Gastrocnemius medialis (tissue), 4 donors: ENCODE data around the gene CCDC68. TPM values are rescaled to one million over a fixed set of nuclear protein-coding genes. Genes with fewer than 3 reads are reported as not detected.

Source experiments
- ATAC-seq, 2 donors: fragments of 150-250 bp; one replicate each; pipeline ENCODE4 v1.9.1; 2016
- DNase-seq, 2 donors: peaks; one replicate each; pipeline ENCODE4 v3.0.0-alpha.2; 2019
- H3K27ac ChIP-seq, 4 donors: fragments of 200-600 bp; sonication (generic); 1 replicate in 1 of 4; 2 replicates in 3 of 4; pipeline ENCODE4 v1.5.1; 2016 to 2018; ENCODE audit warnings: mild to moderate bottlenecking in 2 of 4, moderate library complexity in 1 of 4
- H3K27me3 ChIP-seq, 3 donors: fragments of 200-600 bp; sonication (generic) in 2 of 3; 1 replicate in 1 of 3; 2 replicates in 2 of 3; pipeline versions ENCODE4 v1.5.1 to v1.6.0; 2016 to 2019; ENCODE audit warnings: mild to moderate bottlenecking in 1 of 3, moderate library complexity in 1 of 3
- H3K36me3 ChIP-seq, 2 donors: fragments of 200-600 bp; sonication (generic) in 1 of 2; one replicate each; pipeline ENCODE4 v1.5.1; 2017 to 2018
- H3K4me1 ChIP-seq, 2 donors: fragments of 200-600 bp; sonication (generic) in 1 of 2; one replicate each; pipeline ENCODE4 v1.5.1; 2016 to 2017; ENCODE audit warnings: mild to moderate bottlenecking in 2 of 2
- H3K4me3 ChIP-seq, 4 donors: fragments of 200-600 bp; sonication (generic) in 3 of 4; 1 replicate in 1 of 4; 2 replicates in 3 of 4; pipeline ENCODE4 v1.5.1; 2016 to 2019; ENCODE audit warnings: mild to moderate bottlenecking in 2 of 4
- H3K9me3 ChIP-seq, 3 donors: fragments of 200-600 bp; sonication (generic) in 2 of 3; 1 replicate in 1 of 3; 2 replicates in 2 of 3; pipeline ENCODE4 v1.5.1; 2016 to 2019
- CTCF ChIP-seq, 5 experiments: fragments of 450-650 bp in 3 of 5; fragments of 200-600 bp in 2 of 5; sonication (generic) in 2 of 5; IDR thresholded peaks in 4 of 5; conservative IDR thresholded peaks in 1 of 5; 1 replicate in 4 of 5; 2 replicates in 1 of 5; pipeline ENCODE4 v1.5.1; 2016 to 2019; ENCODE audit warnings: antibody characterized with exemption in 5 of 5, mild to moderate bottlenecking in 3 of 5, moderate library complexity in 3 of 5
- POLR2A ChIP-seq, 2 donors: fragments of 450-650 bp; IDR thresholded peaks; one replicate each; pipeline ENCODE4 v1.6.1; 2017; ENCODE audit warnings: antibody characterized with exemption in 2 of 2, mild to moderate bottlenecking in 2 of 2, moderate library complexity in 2 of 2
- in situ Hi-C, 4 donors: fragments of 200-750 bp; cut with MboI; loops; one replicate each; pipeline versions ENCODE4 v1.15.0 to v1.8.0; 2017; ENCODE audit warnings: low sequenced_read_pairs in 4 of 4
- intact Hi-C: fragments of 100-400 bp; cut with DNase I; formaldehyde crosslinking; loops from one replicate; pipeline ENCODE4 v1.15.1; 2023; ENCODE audit warnings: low total_unique reads
- total RNA-seq, 4 donors: library from RNA; depleted of rRNA; stranded (reverse); fragments of >200 nt; gene quantifications; one replicate each; pipeline versions ENCODE4 v1.1.0 to v1.2.3, GENCODE V29; 2016

Gene CCDC68
- total RNA-seq, 4 donors from 2014 or later = 2.4 to 6.0 (median 4.5) TPM

GRCh38 chr18:54872681-54873080 is 86.6 kb downstream of the CCDC68 start:
- intact Hi-C loops = no loop called here
- DNase-seq (no peak), ATAC-seq (no peak)
- in situ Hi-C loops = loop anchor here in 1 of 4 donors (25.0 kb wide), 1 partner anchor 90 kb away; the partner anchor contains the start of gene CCDC68
- Histone ChIP-seq H3K27me3 (no peaks in the 10 kb centered on the region), H3K36me3 (no peaks in the 10 kb centered on the region), H3K27ac (no peak overlapping the region), H3K4me3 (no peak overlapping the region), H3K4me1 (no peaks in the 10 kb centered on the region), H3K9me3 (no peaks in the 10 kb centered on the region)
- TF ChIP-seq POLR2A (IDR thresholded peaks at IDR 0.05) (no peak), CTCF (IDR thresholded peaks at IDR 0.05 in 4 of 5, conservative IDR thresholded peaks at IDR 0.05 in 1 of 5) (no peak)

- Histone ChIP-seq H3K4me3 (no peak overlapping the region), H3K27ac (no peak overlapping the region), H3K9me3 (no peaks in the 10 kb centered on the region), H3K4me1 (no peaks in the 10 kb centered on the region), H3K36me3 (no peaks in the 10 kb centered on the region), H3K27me3 (no peaks in the 10 kb centered on the region)
- no peak for TF ChIP-seq POLR2A (IDR thresholded peaks at IDR 0.05)
- no peak for TF ChIP-seq CTCF (IDR thresholded peaks at IDR 0.05 in 4 of 5, conservative IDR thresholded peaks at IDR 0.05 in 1 of 5)
- in situ Hi-C loops (loop anchor here in 1 of 4 donors (25.0 kb wide), 1 partner anchor 91 kb away; the partner anchor contains the start of gene CCDC68), intact Hi-C loops (no loop called here)
- ATAC-seq (no peak), DNase-seq (no peak)
Measured at GRCh38 chr18:54871231-54871630, 88.0 kb downstream of the CCDC68 start.

GRCh38 chr18:54867131-54867530 is 92.1 kb downstream of the CCDC68 start:
- intact Hi-C loops = no loop called here
- H3K27ac ChIP-seq = no peak overlapping the region
- no peaks in the 10 kb centered on the region for H3K27me3 ChIP-seq
- ATAC-seq (no peak), DNase-seq (no peak)
- H3K9me3 ChIP-seq = no peaks in the 10 kb centered on the region
- H3K4me3 ChIP-seq = no peak overlapping the region
- TF ChIP-seq POLR2A (IDR thresholded peaks at IDR 0.05) (no peak), CTCF (IDR thresholded peaks at IDR 0.05 in 4 of 5, conservative IDR thresholded peaks at IDR 0.05 in 1 of 5) (no peak)
- H3K4me1 ChIP-seq = no peaks in the 10 kb centered on the region
- H3K36me3 ChIP-seq = no peaks in the 10 kb centered on the region
- in situ Hi-C loops = loop anchor here in 1 of 4 donors (25.0 kb wide), 1 partner anchor 95 kb away; the partner anchor contains the start of gene CCDC68

GRCh38 chr18:54860941-54861340 is 98.3 kb downstream of the CCDC68 start:
- intact Hi-C loops = no loop called here
- no peak overlapping the region for H3K4me3 ChIP-seq

More at GRCh38 chr18:54860941-54861340, 98.3 kb downstream of the CCDC68 start:
- Histone ChIP-seq H3K9me3 (no peaks in the 10 kb centered on the region), H3K4me1 (no peaks in the 10 kb centered on the region), H3K27ac (no peak overlapping the region), H3K27me3 (no peaks in the 10 kb centered on the region), H3K36me3 (no peaks in the 10 kb centered on the region)
- in situ Hi-C loops = loop anchor here in 1 of 4 donors (25.0 kb wide), 1 partner anchor 101 kb away; the partner anchor contains the start of gene CCDC68
- DNase-seq = no peak
- TF ChIP-seq CTCF (IDR thresholded peaks at IDR 0.05 in 4 of 5, conservative IDR thresholded peaks at IDR 0.05 in 1 of 5) = no peak
- TF ChIP-seq POLR2A (IDR thresholded peaks at IDR 0.05) = no peak
- no peak for ATAC-seq
